ENCODE measurements around the gene TEDC2.

Gene TEDC2

GRCh38 chr16:2466667-2467527 is 7.0 kb downstream of the TEDC2 start:
- DNase-seq: no peak

GRCh38 chr16:2467528-2468232 is 7.8 kb downstream of the TEDC2 start:
- DNase-seq: peak in 1 of 2 donors; percentile 55

DNA sequence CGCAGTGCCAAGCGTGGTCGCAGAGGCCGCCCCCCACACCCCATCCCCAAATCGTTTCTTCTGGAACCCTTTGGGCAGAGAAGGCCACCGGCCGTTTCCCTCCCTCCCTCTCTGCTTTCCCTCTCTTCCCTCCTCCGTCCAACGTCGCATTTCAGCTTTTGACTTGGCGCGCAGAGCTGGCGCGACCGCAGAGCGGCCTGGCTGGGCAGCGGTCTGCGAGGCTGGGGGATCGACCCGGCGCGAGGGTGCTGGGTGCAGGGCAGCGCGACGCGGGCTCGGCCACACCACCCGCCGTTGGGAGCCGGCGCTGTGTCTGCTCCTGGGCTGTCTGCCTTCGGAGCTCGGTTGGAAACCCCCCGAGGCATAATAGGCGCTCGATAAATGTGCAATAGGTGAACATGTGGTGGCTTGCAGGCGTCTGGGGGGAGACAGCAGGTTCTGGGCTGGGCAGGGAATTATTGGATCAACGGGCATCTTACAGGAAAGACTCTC is 8.4 kb downstream of the TEDC2 start:
- DNase-seq: peak in 1 of 2 donors; percentile 23

DNA sequence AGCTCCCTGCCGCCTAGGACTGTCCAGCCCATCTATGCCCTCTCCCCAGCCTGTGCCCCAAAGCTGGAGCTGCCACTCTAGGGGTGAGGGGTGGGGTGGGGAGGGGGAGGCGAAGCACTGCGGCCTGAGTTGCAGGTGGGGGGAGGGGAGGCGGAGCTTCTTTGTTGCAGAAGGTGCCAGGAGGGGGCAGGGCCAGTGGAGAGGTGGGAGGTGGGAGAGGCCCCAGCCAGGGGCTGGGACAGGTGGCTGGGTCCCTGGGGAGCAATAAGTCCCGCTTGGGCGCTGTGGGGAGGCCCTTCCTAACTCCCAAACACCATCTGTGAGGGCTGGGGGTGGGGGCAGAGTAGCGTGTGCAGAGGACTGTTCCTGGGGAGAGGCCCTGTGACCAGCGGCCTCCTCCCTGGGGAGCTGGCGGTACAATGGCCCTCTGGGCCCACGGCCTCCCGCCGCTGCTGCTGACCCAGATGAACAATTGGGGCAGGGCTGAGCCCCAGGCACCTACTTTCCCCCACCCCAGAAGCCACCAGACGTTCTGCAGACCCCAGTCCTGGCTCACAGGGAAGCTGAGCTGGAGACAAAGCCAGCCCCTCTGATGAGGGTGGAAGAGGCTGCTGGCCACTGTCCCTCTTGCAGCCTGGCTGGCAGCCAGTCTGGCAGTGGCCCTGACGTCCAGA is 9.0 kb downstream of the TEDC2 start:
- peak in 1 of 2 donors; percentile 17 for DNase-seq

DNA sequence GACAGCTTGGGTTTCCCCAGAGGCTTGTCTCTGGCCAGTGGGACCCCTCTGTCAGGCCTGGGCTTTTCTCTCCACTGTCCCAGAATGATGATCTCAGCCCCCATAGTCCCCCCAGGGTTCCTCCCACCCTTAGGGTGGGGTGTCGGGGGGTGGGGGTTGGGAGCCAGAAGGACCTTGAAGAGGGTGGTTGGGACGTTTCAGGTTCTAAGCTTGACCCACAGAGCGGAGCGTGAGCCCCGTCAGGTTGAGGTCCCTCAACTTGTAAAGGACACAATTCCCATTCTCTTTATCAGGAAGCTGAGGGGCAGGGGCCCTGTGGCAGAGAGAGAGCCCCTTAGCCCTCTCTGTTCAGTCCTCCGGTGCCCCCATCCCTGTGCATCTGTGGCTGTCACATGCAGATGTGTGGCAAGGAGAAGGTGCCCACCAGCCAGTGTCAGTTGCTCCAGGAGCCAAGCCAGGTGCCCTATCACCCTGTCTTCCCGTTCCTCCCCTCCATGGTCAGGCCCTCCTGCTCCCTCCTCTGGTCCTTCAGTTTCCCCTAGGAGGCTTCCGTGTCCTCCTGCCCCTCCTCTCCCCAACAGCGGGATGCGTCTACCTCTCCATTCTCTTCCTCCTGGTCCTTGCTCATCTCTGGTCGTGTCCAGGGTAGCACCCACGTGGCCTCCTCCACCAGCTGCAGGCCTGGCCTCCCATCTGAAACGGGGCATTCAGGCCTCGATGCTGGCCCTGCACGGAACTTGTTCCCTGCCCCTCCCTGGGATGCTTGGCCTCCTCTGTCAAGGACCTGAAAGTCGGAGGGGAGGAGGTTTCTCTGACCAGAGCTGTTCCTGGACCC is 9.7 kb downstream of the TEDC2 start:
- DNase-seq: peak in 1 of 2 donors; percentile 14

DNA sequence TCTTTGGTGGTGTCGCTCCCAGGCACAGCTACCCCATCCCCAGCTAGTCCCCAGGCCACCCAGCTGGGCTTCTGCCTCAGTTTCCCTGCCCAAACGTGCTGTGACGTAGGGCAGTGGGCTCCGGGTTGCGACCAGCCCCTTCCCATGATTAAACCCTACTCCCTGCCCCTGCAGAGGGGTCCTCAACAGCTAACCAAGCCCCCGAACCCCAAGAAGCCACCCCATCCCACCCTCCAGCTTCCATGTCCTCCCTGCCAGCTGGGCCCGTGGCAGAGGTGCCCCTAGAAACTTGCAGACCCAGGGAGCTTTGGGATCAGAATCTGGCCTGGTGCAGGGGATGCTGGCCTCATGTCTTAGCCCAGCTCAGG is 10.3 kb downstream of the TEDC2 start:
- no peak for DNase-seq

- DNase-seq: peak in 1 of 2 donors; percentile 23
Measured at GRCh38 chr16:2470603-2471015, 10.7 kb downstream of the TEDC2 start.

DNA sequence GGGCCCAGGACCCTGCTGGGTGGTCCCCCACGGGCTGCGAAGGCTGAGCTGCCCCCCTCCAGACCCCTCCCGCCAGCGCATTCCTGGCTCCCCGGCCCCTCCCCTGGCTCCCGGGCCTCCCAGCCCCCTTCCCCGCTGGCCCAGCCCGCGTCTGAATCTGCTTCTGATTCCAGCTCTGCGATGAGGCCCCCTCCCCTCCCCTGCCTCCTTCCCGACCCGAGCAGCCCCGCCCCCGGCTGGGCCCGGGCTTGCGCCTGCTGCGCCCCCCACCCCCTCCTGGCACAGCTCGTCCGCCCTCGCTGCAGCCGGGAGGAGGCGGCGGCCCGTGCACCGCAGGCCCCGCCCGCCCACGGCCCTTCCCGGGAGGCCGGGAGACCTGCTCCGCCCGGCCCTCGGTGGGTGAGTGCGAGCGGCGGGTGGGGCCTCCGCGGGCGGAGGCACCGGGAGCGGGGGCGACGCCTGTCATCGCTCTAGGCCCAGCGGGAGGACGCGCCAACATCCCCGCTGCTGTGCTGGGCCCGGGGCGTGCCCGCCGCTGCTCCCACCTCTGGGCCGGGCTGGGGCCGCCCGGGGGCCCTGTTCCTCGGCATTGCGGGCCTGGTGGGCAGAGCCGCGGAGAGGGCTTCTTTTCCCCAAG is 11.2 kb downstream of the TEDC2 start, which contains the start of gene NTN3:
Gene NTN3, plus strand, starts transcription at position 282 of the 637 bp plus-strand sequence. CDS start 405 bp downstream, outside the sequence.
- DNase-seq: peak in 1 of 2 donors; percentile 39

DNA sequence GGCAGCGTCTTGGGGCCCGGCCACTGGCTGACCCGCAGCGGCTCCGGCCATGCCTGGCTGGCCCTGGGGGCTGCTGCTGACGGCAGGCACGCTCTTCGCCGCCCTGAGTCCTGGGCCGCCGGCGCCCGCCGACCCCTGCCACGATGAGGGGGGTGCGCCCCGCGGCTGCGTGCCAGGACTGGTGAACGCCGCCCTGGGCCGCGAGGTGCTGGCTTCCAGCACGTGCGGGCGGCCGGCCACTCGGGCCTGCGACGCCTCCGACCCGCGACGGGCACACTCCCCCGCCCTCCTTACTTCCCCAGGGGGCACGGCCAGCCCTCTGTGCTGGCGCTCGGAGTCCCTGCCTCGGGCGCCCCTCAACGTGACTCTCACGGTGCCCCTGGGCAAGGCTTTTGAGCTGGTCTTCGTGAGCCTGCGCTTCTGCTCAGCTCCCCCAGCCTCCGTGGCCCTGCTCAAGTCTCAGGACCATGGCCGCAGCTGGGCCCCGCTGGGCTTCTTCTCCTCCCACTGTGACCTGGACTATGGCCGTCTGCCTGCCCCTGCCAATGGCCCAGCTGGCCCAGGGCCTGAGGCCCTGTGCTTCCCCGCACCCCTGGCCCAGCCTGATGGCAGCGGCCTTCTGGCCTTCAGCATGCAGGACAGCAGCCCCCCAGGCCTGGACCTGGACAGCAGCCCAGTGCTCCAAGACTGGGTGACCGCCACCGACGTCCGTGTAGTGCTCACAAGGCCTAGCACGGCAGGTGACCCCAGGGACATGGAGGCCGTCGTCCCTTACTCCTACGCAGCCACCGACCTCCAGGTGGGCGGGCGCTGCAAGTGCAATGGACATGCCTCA is 12.0 kb downstream of the TEDC2 start:
- DNase-seq: no peak

GRCh38 chr16:2472488-2472864 is 12.6 kb downstream of the TEDC2 start:
- no peak for DNase-seq

DNA sequence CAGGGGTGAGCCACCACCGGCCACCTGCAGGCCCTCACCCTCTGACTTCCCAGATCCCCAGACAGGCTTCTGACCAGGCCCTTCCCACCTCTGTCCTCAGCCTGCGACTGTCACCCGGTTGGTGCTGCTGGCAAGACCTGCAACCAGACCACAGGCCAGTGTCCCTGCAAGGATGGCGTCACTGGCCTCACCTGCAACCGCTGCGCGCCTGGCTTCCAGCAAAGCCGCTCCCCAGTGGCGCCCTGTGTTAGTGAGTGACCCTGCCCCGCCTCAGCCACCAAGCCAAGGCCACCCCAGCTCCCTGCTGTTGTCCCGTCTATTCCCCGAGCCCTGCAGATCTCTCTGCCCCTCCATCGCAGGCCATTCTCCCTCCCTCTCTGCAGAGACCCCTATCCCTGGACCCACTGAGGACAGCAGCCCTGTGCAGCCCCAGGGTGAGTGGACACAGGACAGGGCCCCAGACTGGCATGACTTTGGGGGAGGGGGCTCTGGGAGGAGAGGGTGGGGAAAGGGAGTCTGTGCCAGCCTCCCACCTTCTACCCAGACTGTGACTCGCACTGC is 13.1 kb downstream of the TEDC2 start:
- DNase-seq: no peak

DNA sequence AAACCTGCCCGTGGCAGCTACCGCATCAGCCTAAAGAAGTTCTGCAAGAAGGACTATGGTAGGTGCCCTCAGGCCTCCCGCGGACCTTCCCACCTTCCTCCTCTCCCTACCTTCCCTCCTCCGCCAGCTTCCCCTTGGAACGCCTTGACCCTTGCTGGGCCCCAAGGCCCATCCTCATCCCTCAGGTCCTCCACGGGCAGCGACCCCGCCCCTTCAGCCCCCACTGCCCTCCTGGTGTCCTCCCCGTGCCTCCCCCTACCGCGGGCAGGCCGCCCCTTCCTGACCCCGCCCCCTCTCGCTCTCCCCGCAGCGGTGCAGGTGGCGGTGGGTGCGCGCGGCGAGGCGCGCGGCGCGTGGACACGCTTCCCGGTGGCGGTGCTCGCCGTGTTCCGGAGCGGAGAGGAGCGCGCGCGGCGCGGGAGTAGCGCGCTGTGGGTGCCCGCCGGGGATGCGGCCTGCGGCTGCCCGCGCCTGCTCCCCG is 13.6 kb downstream of the TEDC2 start:
- peak in 1 of 2 donors; percentile 54 for DNase-seq

- DNase-seq: peak; percentile 53 to 63
Measured at GRCh38 chr16:2473999-2474876, 14.3 kb downstream of the TEDC2 start.

GRCh38 chr16:2474877-2475412 is 15.0 kb downstream of the TEDC2 start, which contains the start of gene TBC1D24:
TBC1D24 (plus strand) TSS chr16:2475127; CDS start chr16:2496149, 21,022 bp downstream.
- peak; percentile 84 to 88 for DNase-seq

DNA sequence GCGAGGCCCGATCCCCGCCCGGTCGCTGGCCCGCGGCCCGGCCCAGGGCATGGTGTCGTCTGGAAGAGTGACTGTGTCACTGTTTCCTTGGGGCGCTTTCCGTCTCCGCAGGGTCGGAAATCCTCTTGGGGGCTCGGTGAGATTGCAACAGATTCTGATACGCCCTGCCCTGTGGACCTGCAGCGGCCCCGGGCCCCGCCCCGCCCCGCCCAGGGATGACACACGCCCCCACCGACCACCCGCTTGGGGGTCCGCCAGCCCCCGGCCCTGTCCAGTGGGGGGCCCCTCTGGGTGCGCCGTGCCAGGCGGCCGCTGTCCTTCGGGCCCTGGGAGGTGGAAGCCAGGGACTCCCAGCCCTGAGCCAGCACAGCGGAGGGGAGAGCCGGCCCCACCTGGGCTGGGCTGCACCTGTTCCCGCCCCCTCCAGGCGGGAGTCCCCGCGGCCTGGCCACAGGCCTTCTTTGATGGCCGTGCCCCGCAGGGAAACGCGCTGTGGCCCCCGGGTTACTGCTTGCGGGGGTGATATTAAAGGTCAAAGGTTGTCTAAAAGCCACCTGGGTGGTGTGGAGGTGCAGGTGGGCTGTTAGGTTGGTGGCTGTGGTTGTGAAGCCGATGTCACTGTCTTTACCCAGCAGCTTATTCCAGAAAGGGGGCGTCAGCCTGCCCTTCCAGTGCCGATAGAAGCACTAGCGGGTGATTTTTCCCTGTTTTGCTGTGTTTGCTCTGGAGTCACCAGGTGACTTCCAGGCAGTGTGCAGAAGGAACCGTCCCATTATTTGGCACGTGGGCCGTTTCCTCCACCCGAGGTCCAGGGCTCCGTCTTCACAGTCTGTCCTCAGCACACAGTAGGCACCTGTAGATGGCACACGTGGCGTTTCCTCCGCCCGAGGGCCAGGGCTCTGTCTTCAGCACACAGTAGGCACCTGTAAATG is 15.8 kb downstream of the TEDC2 start:
- DNase-seq: peak in 1 of 2 donors; percentile 49

DNA sequence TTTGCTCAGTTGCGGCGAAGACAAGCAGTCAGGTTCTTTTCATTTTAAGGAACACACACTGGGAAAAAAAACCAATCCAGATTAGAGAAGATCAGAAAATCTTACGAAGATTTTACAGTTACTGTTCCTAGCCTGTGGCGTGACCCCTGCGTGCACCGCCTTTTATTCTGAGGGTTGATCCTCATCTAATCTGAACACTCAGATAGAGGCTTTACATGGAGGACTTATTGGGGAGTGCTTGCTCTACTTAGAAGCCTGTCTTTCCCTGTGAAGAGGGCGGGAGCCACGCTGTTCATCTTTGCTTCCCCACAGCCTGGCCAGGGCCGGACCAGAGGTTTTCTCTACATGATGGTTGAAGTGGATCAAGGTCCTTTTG is 16.4 kb downstream of the TEDC2 start:
- no peak for DNase-seq

DNA sequence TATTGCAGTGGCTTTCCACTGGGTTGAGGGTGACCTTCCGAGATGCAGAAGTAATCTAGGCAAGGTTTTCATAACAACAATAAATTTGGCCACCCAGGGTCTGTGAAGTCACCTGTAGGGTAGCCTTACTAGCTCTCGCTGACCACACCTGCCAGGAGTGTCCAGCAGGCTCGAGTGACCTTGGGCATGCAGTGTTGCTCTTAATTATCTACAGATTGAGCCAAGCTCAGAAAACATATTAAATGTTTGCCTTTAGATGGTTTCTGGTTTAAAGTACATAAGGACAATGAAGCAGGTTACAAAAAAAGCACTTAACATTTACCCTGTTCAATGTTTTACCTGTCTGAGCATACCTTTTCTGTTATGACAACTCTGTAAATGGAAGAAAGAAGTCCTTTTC is 16.8 kb downstream of the TEDC2 start:
- DNase-seq: no peak

DNA sequence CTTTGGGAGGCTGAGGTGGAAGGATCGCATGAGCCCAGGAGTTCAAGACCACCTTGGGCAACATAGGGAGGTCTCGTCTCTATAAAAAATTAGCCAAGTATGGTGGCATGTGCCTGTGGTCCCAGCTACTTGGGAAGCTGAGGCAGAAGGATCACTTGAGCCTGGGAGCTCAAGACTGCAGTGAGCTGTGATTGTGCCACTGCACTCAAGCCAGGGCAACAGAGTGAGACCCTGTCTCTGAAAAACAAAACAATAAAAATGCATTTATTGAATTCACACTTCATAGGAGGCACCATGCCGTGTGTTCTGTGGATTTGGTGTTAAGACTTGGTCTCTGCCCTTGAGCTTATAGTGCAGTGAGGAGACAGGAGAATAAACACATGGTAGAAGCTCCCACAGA is 17.4 kb downstream of the TEDC2 start:
- no peak for DNase-seq

All from stimulated activated CD4-positive, alpha-beta T cell treated with anti-CD3 and anti-CD28 coated beads, Interleukin-2, amount 100 ng/mL, for 24 hours (primary cell).